Measurements from ENCODE around the gene CCDC92B. TPM values are rescaled to one million over a fixed set of nuclear protein-coding genes. Genes with fewer than 3 reads are reported as not detected.

Gene CCDC92B
- polyA plus RNA-seq, 1 experiment, result 0.02 TPM

- no peaks in the 10 kb centered on the region for H3K36me3 ChIP-seq (ENCODE audit: control insufficient read depth, insufficient read depth, low read length)
- peaks cover 26% of the 10 kb centered on the region for H3K27me3 ChIP-seq (ENCODE audit: control insufficient read depth, insufficient read depth, low read length)
- no peak for TF ChIP-seq CTCF (IDR thresholded peaks at IDR 0.05; ENCODE audit: insufficient read depth, low read depth, low read length)
- CTCF ChIA-PET, result interaction anchor here (0.6 to 1.3 kb wide), 2 partner anchors 9 to 64 kb away, joined by 5 to 6 read pairs; no protein-coding TSS in a partner anchor
- POLR2A ChIA-PET, result no interaction called here
- no peak for DNase-seq (ENCODE audit: low read depth)
- H3K4me3 ChIP-seq (ENCODE audit: low read depth, low read length), result no peak overlapping the region
Observed at GRCh38 chr17:2777242-2777867, 27.9 kb upstream of the CCDC92B start.

- POLR2A ChIA-PET, result no interaction called here
- Histone ChIP-seq H3K27me3 (ENCODE audit: control insufficient read depth, insufficient read depth, low read length) (peaks cover 26% of the 10 kb centered on the region), H3K36me3 (ENCODE audit: control insufficient read depth, insufficient read depth, low read length) (no peaks in the 10 kb centered on the region), H3K4me3 (ENCODE audit: low read depth, low read length) (no peak overlapping the region)
- no peak for DNase-seq (ENCODE audit: low read depth)
- TF ChIP-seq CTCF (IDR thresholded peaks at IDR 0.05; ENCODE audit: insufficient read depth, low read depth, low read length), result no peak
- CTCF ChIA-PET, result interaction anchor here (0.6 to 1.3 kb wide), 2 partner anchors 9 to 64 kb away, joined by 5 to 6 read pairs; no protein-coding TSS in a partner anchor
Observed at GRCh38 chr17:2776589-2777241, 27.3 kb upstream of the CCDC92B start.

- no peak overlapping the region for H3K4me3 ChIP-seq (ENCODE audit: low read depth, low read length)
- H3K27me3 ChIP-seq (ENCODE audit: control insufficient read depth, insufficient read depth, low read length), result peaks cover 26% of the 10 kb centered on the region
- no peak for DNase-seq (ENCODE audit: low read depth)
- TF ChIP-seq CTCF (IDR thresholded peaks at IDR 0.05; ENCODE audit: insufficient read depth, low read depth, low read length), result no peak
- POLR2A ChIA-PET, result no interaction called here
- H3K36me3 ChIP-seq (ENCODE audit: control insufficient read depth, insufficient read depth, low read length), result no peaks in the 10 kb centered on the region
- CTCF ChIA-PET, result no interaction called here
Observed at GRCh38 chr17:2775206-2775605, 25.8 kb upstream of the CCDC92B start.

GRCh38 chr17:2770129-2770528, 20.7 kb upstream of the CCDC92B start:
- Histone ChIP-seq H3K27me3 (ENCODE audit: control insufficient read depth, insufficient read depth, low read length) (peaks cover 7% of the 10 kb centered on the region), H3K36me3 (ENCODE audit: control insufficient read depth, insufficient read depth, low read length) (no peaks in the 10 kb centered on the region), H3K4me3 (ENCODE audit: low read depth, low read length) (no peak overlapping the region)
- DNase-seq (ENCODE audit: low read depth), result no peak
- ChIA-PET CTCF (interaction anchor here (0.9 to 1.2 kb wide), 2 partner anchors 13 to 18 kb away, joined by 3 read pairs; no protein-coding TSS in a partner anchor), POLR2A (no interaction called here)
- no peak for TF ChIP-seq CTCF (IDR thresholded peaks at IDR 0.05; ENCODE audit: insufficient read depth, low read depth, low read length)

GRCh38 chr17:2758870-2759269, 9.4 kb upstream of the CCDC92B start:
- Histone ChIP-seq H3K36me3 (ENCODE audit: control insufficient read depth, insufficient read depth, low read length) (no peaks in the 10 kb centered on the region), H3K27me3 (ENCODE audit: control insufficient read depth, insufficient read depth, low read length) (peaks cover 14% of the 10 kb centered on the region), H3K4me3 (ENCODE audit: low read depth, low read length) (no peak overlapping the region)
- ChIA-PET CTCF (no interaction called here), POLR2A (no interaction called here)
- TF ChIP-seq CTCF (IDR thresholded peaks at IDR 0.05; ENCODE audit: insufficient read depth, low read depth, low read length), result no peak
- no peak for DNase-seq (ENCODE audit: low read depth)

All from BJ (cell line).